A673 (cell line): ENCODE results near the gene APEH.

Experiments used
- EZH2 ChIP-seq: fragments of 200-600 bp; sonication (generic); IDR thresholded peaks from 2 replicates; pipeline ENCODE4 v1.6.1; 2017; ENCODE audit warnings: borderline replicate concordance, low read depth, mild to moderate bottlenecking, mixed read lengths, antibody characterized with exemption, low read length; ENCODE audit not compliant: poor library complexity, severe bottlenecking
- TF ChIP-seq, protein P1 (sequence below): fragments of 300-800, 200-600 bp; sonication (generic); conservative IDR thresholded peaks from 2 replicates; pipeline ENCODE4 v1.5.1; 2017; ENCODE audit warnings: low read depth, mild to moderate bottlenecking, antibody characterized with exemption, low read length, moderate library complexity, mixed read lengths

DNA sequence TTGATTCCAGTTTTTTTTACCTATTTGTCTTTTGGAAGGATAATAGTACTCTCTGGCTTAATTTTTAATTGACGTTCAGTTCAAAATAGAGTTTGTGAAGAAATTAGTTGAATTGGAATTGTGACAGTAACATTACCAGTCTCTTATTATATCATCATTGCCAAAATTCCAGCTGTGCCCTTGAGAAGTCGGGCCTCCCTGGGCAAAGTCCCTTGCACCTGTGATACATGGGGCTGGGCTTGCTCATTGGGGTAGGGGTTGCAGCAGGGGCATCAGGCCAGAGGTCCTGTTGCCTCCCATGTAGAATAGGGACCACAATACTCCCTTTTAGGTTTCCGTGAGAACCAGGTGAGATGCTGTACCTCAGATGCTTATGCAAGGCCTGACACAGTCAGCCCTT lies 27.9 kb upstream of the APEH start:
- TF ChIP-seq, protein P1, sequence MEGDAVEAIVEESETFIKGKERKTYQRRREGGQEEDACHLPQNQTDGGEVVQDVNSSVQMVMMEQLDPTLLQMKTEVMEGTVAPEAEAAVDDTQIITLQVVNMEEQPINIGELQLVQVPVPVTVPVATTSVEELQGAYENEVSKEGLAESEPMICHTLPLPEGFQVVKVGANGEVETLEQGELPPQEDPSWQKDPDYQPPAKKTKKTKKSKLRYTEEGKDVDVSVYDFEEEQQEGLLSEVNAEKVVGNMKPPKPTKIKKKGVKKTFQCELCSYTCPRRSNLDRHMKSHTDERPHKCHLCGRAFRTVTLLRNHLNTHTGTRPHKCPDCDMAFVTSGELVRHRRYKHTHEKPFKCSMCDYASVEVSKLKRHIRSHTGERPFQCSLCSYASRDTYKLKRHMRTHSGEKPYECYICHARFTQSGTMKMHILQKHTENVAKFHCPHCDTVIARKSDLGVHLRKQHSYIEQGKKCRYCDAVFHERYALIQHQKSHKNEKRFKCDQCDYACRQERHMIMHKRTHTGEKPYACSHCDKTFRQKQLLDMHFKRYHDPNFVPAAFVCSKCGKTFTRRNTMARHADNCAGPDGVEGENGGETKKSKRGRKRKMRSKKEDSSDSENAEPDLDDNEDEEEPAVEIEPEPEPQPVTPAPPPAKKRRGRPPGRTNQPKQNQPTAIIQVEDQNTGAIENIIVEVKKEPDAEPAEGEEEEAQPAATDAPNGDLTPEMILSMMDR: no peak
- TF ChIP-seq EZH2: no peak
